ENCODE results near the gene TBX20.
A peak's percentile ranks its signal among the peaks of the same experiment; 100 is the strongest.
"Not testable (repeated sequence)": the region's sequence is repeated elsewhere in the genome, so short reads cannot be mapped to it uniquely, and the experiment has no call there.

Gene TBX20

GRCh38 chr7:35215063-35215462 lies 38.8 kb downstream of the TBX20 start:
- not testable (repeated sequence) for DNase-seq

- not testable (repeated sequence) for DNase-seq
These were observed 47.0 kb downstream of the TBX20 start for GRCh38 chr7:35206924-35207323.

GRCh38 chr7:35204850-35205249 lies 49.0 kb downstream of the TBX20 start:
- DNase-seq = not testable (repeated sequence)

GRCh38 chr7:35204031-35204430 lies 49.9 kb downstream of the TBX20 start:
- not testable (repeated sequence) for DNase-seq

GRCh38 chr7:35202353-35202752 lies 51.5 kb downstream of the TBX20 start:
- DNase-seq = not testable (repeated sequence)

GRCh38 chr7:35200170-35200569 lies 53.7 kb downstream of the TBX20 start:
- DNase-seq = peak in 1 of 2 experiments; percentile 22

GRCh38 chr7:35198370-35199140 lies 55.3 kb downstream of the TBX20 start:
- DNase-seq = not testable (repeated sequence)

- DNase-seq = not testable (repeated sequence)
These were observed 62.3 kb downstream of the TBX20 start for GRCh38 chr7:35191571-35191970.

GRCh38 chr7:35190146-35190773 lies 63.6 kb downstream of the TBX20 start:
- DNase-seq = peak in 1 of 2 experiments; percentile 8

GRCh38 chr7:35186751-35187150 lies 67.1 kb downstream of the TBX20 start:
- DNase-seq = peak; percentile 27 to 65

GRCh38 chr7:35185908-35186731 lies 67.8 kb downstream of the TBX20 start:
- peak; percentile 71 to 83 for DNase-seq

GRCh38 chr7:35185578-35185907 lies 68.4 kb downstream of the TBX20 start:
- DNase-seq = not testable (repeated sequence)

- peak in 1 of 2 experiments; percentile 11 for DNase-seq
These were observed 68.9 kb downstream of the TBX20 start for GRCh38 chr7:35184961-35185360.

- DNase-seq = peak; percentile 34 to 70
These were observed 69.9 kb downstream of the TBX20 start for GRCh38 chr7:35183873-35184503.

GRCh38 chr7:35180665-35181064 lies 73.2 kb downstream of the TBX20 start:
- not testable (repeated sequence) for DNase-seq

GRCh38 chr7:35173176-35173575 lies 80.7 kb downstream of the TBX20 start:
- not testable (repeated sequence) for DNase-seq

- DNase-seq = not testable (repeated sequence)
These were observed 81.8 kb downstream of the TBX20 start for GRCh38 chr7:35172131-35172530.

- not testable (repeated sequence) for DNase-seq
These were observed 86.2 kb downstream of the TBX20 start for GRCh38 chr7:35167658-35168057.

- DNase-seq = not testable (repeated sequence)
These were observed 86.7 kb downstream of the TBX20 start for GRCh38 chr7:35167158-35167557.

- not testable (repeated sequence) for DNase-seq
These were observed 92.7 kb downstream of the TBX20 start for GRCh38 chr7:35161059-35161740.

Measured in NCI-H526 (cell line).